Fibroblast of lung (primary cell): Measurements from ENCODE around the gene HIVEP3. TPM values are rescaled to one million over a fixed set of nuclear protein-coding genes. Genes with fewer than 3 reads are reported as not detected.

ENCODE experiments used
- DNase-seq, 2 donors: peaks; one replicate each; pipeline versions ENCODE4 v3.0.0 to v3.0.0-alpha.2; 2010; ENCODE audit warnings: low read depth in 2 of 2
- H2AFZ ChIP-seq: 2 replicates; pipeline ENCODE4 v1.5.1; 2012; ENCODE audit warnings: low read length, control low read depth, inconsistent platforms
- H3K27ac ChIP-seq: 2 replicates; pipeline ENCODE4 v1.5.1; 2011; ENCODE audit warnings: low read length, control low read depth; ENCODE audit not compliant: insufficient read depth
- H3K27me3 ChIP-seq: 2 replicates; pipeline ENCODE4 v1.5.1; 2011; ENCODE audit warnings: mild to moderate bottlenecking, low read length; ENCODE audit not compliant: control insufficient read depth, insufficient read depth
- H3K36me3 ChIP-seq: 2 replicates; pipeline ENCODE4 v1.5.1; 2011; ENCODE audit warnings: low read length; ENCODE audit not compliant: control insufficient read depth, insufficient read depth
- H3K4me1 ChIP-seq: 2 replicates; pipeline ENCODE4 v1.5.1; 2011; ENCODE audit warnings: low read length; ENCODE audit not compliant: control insufficient read depth, insufficient read depth; ENCODE audit errors: extremely low read depth
- H3K4me2 ChIP-seq: 2 replicates; pipeline ENCODE4 v1.5.1; 2011; ENCODE audit warnings: low read length, control low read depth; ENCODE audit not compliant: insufficient read depth; ENCODE audit errors: extremely low read depth
- H3K4me3 ChIP-seq, 4 experiments: fragments of 200-600 bp in 1 of 4; sonication (generic) in 1 of 4; replicated peaks in 1 of 4; 2 replicates each; pipeline ENCODE4 v1.5.1; 2011 to 2016; ENCODE audit warnings: low read length in 4 of 4, low read depth in 3 of 4, mild to moderate bottlenecking in 3 of 4, control low read depth in 2 of 4, inconsistent platforms in 1 of 4, mixed read lengths in 1 of 4; ENCODE audit not compliant: insufficient read depth in 1 of 4; ENCODE audit errors: control extremely low read depth in 1 of 4
- H3K79me2 ChIP-seq: 2 replicates; pipeline ENCODE4 v1.5.1; 2012; ENCODE audit warnings: mild to moderate bottlenecking, low read length, inconsistent platforms; ENCODE audit not compliant: control insufficient read depth, insufficient read depth
- H3K9ac ChIP-seq: 2 replicates; pipeline ENCODE4 v1.5.1; 2011; ENCODE audit warnings: mild to moderate bottlenecking, low read length, control low read depth; ENCODE audit not compliant: insufficient read depth
- H3K9me3 ChIP-seq: 2 replicates; pipeline ENCODE4 v1.5.1; 2012; ENCODE audit warnings: low read depth, low read length; ENCODE audit not compliant: control insufficient read depth, insufficient read depth
- H4K20me1 ChIP-seq: 2 replicates; pipeline ENCODE4 v1.5.1; 2011; ENCODE audit warnings: low read length; ENCODE audit not compliant: control insufficient read depth, insufficient read depth; ENCODE audit errors: extremely low read depth
- CTCF ChIP-seq, 2 donors: IDR thresholded peaks in 1 of 2; conservative IDR thresholded peaks in 1 of 2; 1 replicate in 1 of 2; 2 replicates in 1 of 2; pipeline ENCODE4 v1.5.1; 2011 to 2012; ENCODE audit warnings: low read length in 2 of 2, control low read depth in 1 of 2, inconsistent platforms in 1 of 2, low read depth in 1 of 2, mild to moderate bottlenecking in 1 of 2
- EZH2 ChIP-seq: IDR thresholded peaks from 2 replicates; pipeline ENCODE4 v1.5.1; 2012; ENCODE audit warnings: low read length, control low read depth, mild to moderate bottlenecking; ENCODE audit errors: missing control alignments
- polyA plus RNA-seq, 2 donors: library from polyadenylated mRNA; depleted of rRNA in 1 of 2; stranded (reverse) in 1 of 2; unstranded in 1 of 2; fragments of >200 nt; gene quantifications; 2 replicates each; pipeline ENCODE4 v1.2.1, GENCODE V29; 2011 to 2012; ENCODE audit warnings: missing spikeins in 1 of 2
- total RNA-seq: library from RNA; depleted of rRNA; stranded (reverse); fragments of >200 nt; gene quantifications from 2 replicates; pipeline ENCODE4 v1.2.1, GENCODE V29; 2014

Gene HIVEP3
- total and polyA plus RNA-seq, 2 donors (not counting 1 experiment from before 2014, with no cell fraction given): 0.83 to 3.2 TPM

GRCh38 chr1:41578712-41579335, 339.9 kb downstream of the HIVEP3 start:
- no peaks in the 10 kb centered on the region for H3K9me3 ChIP-seq
- H3K4me1 ChIP-seq: no peaks in the 10 kb centered on the region
- H3K79me2 ChIP-seq: no peaks in the 10 kb centered on the region
- no peaks in the 10 kb centered on the region for H3K27me3 ChIP-seq
- no peaks in the 10 kb centered on the region for H3K36me3 ChIP-seq
- no peak overlapping the region for H3K9ac ChIP-seq
- DNase-seq: peak; percentile 14 to 48
- no peak overlapping the region for H3K4me3 ChIP-seq
- no peak overlapping the region for H2AFZ ChIP-seq
- H3K27ac ChIP-seq: no peak overlapping the region
- no peak overlapping the region for H3K4me2 ChIP-seq
- no peak for TF ChIP-seq EZH2
- TF ChIP-seq CTCF (conservative IDR thresholded peaks at IDR 0.05 in 1 of 2, IDR thresholded peaks at IDR 0.05 in 1 of 2; ENCODE audit: low read depth in 1 of 2, low read length in 2 of 2): peak; percentile 46 to 69
- no peaks in the 10 kb centered on the region for H4K20me1 ChIP-seq

GRCh38 chr1:41576620-41577019, 342.1 kb downstream of the HIVEP3 start:
- TF ChIP-seq CTCF (conservative IDR thresholded peaks at IDR 0.05 in 1 of 2, IDR thresholded peaks at IDR 0.05 in 1 of 2; ENCODE audit: low read depth in 1 of 2, low read length in 2 of 2): no peak
- no peak for TF ChIP-seq EZH2
- Histone ChIP-seq H3K4me1 (no peaks in the 10 kb centered on the region), H3K27ac (no peak overlapping the region), H3K79me2 (no peaks in the 10 kb centered on the region), H3K36me3 (no peaks in the 10 kb centered on the region), H4K20me1 (no peaks in the 10 kb centered on the region), H3K9ac (no peak overlapping the region), H3K27me3 (no peaks in the 10 kb centered on the region), H3K9me3 (no peaks in the 10 kb centered on the region), H3K4me2 (no peak overlapping the region), H3K4me3 (no peak overlapping the region), H2AFZ (no peak overlapping the region)
- peak in 1 of 2 donors; percentile 72 for DNase-seq

GRCh38 chr1:41576206-41576605, 342.5 kb downstream of the HIVEP3 start:
- Histone ChIP-seq H3K4me1 (no peaks in the 10 kb centered on the region), H3K4me2 (no peak overlapping the region), H3K36me3 (no peaks in the 10 kb centered on the region), H2AFZ (no peak overlapping the region), H3K79me2 (no peaks in the 10 kb centered on the region), H3K27ac (no peak overlapping the region), H3K27me3 (no peaks in the 10 kb centered on the region), H4K20me1 (no peaks in the 10 kb centered on the region), H3K4me3 (no peak overlapping the region), H3K9ac (no peak overlapping the region), H3K9me3 (no peaks in the 10 kb centered on the region)
- DNase-seq: no peak
- TF ChIP-seq EZH2 (no peak), CTCF (conservative IDR thresholded peaks at IDR 0.05 in 1 of 2, IDR thresholded peaks at IDR 0.05 in 1 of 2; ENCODE audit: low read depth in 1 of 2, low read length in 2 of 2) (no peak)
